Fibroblast of lung (primary cell): Measurements from ENCODE around the gene DISP3. TPM values are rescaled to one million over a fixed set of nuclear protein-coding genes. Genes with fewer than 3 reads are reported as not detected.

Source experiments
- DNase-seq, 2 donors: peaks; one replicate each; pipeline versions ENCODE4 v3.0.0 to v3.0.0-alpha.2; 2010; ENCODE audit warnings: low read depth in 2 of 2
- H2AFZ ChIP-seq: 2 replicates; pipeline ENCODE4 v1.5.1; 2012; ENCODE audit warnings: low read length, control low read depth, inconsistent platforms
- H3K27ac ChIP-seq: 2 replicates; pipeline ENCODE4 v1.5.1; 2011; ENCODE audit warnings: low read length, control low read depth; ENCODE audit not compliant: insufficient read depth
- H3K27me3 ChIP-seq: 2 replicates; pipeline ENCODE4 v1.5.1; 2011; ENCODE audit warnings: mild to moderate bottlenecking, low read length; ENCODE audit not compliant: control insufficient read depth, insufficient read depth
- H3K36me3 ChIP-seq: 2 replicates; pipeline ENCODE4 v1.5.1; 2011; ENCODE audit warnings: low read length; ENCODE audit not compliant: control insufficient read depth, insufficient read depth
- H3K4me1 ChIP-seq: 2 replicates; pipeline ENCODE4 v1.5.1; 2011; ENCODE audit warnings: low read length; ENCODE audit not compliant: control insufficient read depth, insufficient read depth; ENCODE audit errors: extremely low read depth
- H3K4me2 ChIP-seq: 2 replicates; pipeline ENCODE4 v1.5.1; 2011; ENCODE audit warnings: low read length, control low read depth; ENCODE audit not compliant: insufficient read depth; ENCODE audit errors: extremely low read depth
- H3K4me3 ChIP-seq, 4 experiments: fragments of 200-600 bp in 1 of 4; sonication (generic) in 1 of 4; replicated peaks in 1 of 4; 2 replicates each; pipeline ENCODE4 v1.5.1; 2011 to 2016; ENCODE audit warnings: low read length in 4 of 4, low read depth in 3 of 4, mild to moderate bottlenecking in 3 of 4, control low read depth in 2 of 4, inconsistent platforms in 1 of 4, mixed read lengths in 1 of 4; ENCODE audit not compliant: insufficient read depth in 1 of 4; ENCODE audit errors: control extremely low read depth in 1 of 4
- H3K79me2 ChIP-seq: 2 replicates; pipeline ENCODE4 v1.5.1; 2012; ENCODE audit warnings: mild to moderate bottlenecking, low read length, inconsistent platforms; ENCODE audit not compliant: control insufficient read depth, insufficient read depth
- H3K9ac ChIP-seq: 2 replicates; pipeline ENCODE4 v1.5.1; 2011; ENCODE audit warnings: mild to moderate bottlenecking, low read length, control low read depth; ENCODE audit not compliant: insufficient read depth
- H3K9me3 ChIP-seq: 2 replicates; pipeline ENCODE4 v1.5.1; 2012; ENCODE audit warnings: low read depth, low read length; ENCODE audit not compliant: control insufficient read depth, insufficient read depth
- H4K20me1 ChIP-seq: 2 replicates; pipeline ENCODE4 v1.5.1; 2011; ENCODE audit warnings: low read length; ENCODE audit not compliant: control insufficient read depth, insufficient read depth; ENCODE audit errors: extremely low read depth
- EZH2 ChIP-seq: IDR thresholded peaks from 2 replicates; pipeline ENCODE4 v1.5.1; 2012; ENCODE audit warnings: low read length, control low read depth, mild to moderate bottlenecking; ENCODE audit errors: missing control alignments
- polyA plus RNA-seq, 2 donors: library from polyadenylated mRNA; depleted of rRNA in 1 of 2; stranded (reverse) in 1 of 2; unstranded in 1 of 2; fragments of >200 nt; gene quantifications; 2 replicates each; pipeline ENCODE4 v1.2.1, GENCODE V29; 2011 to 2012; ENCODE audit warnings: missing spikeins in 1 of 2
- total RNA-seq: library from RNA; depleted of rRNA; stranded (reverse); fragments of >200 nt; gene quantifications from 2 replicates; pipeline ENCODE4 v1.2.1, GENCODE V29; 2014
- TF ChIP-seq, protein P1 (sequence below), 2 donors: IDR thresholded peaks in 1 of 2; conservative IDR thresholded peaks in 1 of 2; 1 replicate in 1 of 2; 2 replicates in 1 of 2; pipeline ENCODE4 v1.5.1; 2011 to 2012; ENCODE audit warnings: low read length in 2 of 2, control low read depth in 1 of 2, inconsistent platforms in 1 of 2, low read depth in 1 of 2, mild to moderate bottlenecking in 1 of 2

The DISP3 gene
- total and polyA plus RNA-seq, 2 donors (not counting 1 experiment from before 2014, with no cell fraction given), result 0.02 TPM; not detected in 1

DNA sequence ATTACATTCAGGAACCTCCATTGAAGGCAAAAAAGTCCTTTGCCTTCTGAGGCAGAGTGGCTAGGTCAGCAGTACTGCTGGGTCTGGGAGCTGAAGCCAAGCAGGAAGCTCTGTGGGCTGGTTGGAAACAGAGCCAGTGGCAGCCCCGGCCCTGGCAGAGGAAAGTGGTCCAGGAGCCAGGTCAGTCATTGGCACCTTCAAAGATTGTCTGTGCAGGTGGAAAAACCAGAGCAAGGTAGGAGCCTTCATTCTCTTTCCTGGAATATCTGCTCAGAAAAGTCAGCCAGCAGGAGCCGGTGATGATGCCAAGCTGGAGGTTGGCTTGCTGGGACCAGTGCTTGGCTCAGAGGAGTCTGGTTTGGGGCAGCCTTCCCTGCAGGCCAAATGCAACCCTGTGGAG lies 12.5 kb upstream of the DISP3 start:
- Histone ChIP-seq H3K4me1 (no peaks in the 10 kb centered on the region), H4K20me1 (no peaks in the 10 kb centered on the region), H3K79me2 (no peaks in the 10 kb centered on the region), H2AFZ (no peak overlapping the region), H3K9me3 (no peaks in the 10 kb centered on the region), H3K4me2 (no peak overlapping the region), H3K27me3 (no peaks in the 10 kb centered on the region), H3K4me3 (no peak overlapping the region), H3K36me3 (no peaks in the 10 kb centered on the region), H3K9ac (no peak overlapping the region), H3K27ac (no peak overlapping the region)
- no peak for TF ChIP-seq EZH2
- TF ChIP-seq, protein P1, sequence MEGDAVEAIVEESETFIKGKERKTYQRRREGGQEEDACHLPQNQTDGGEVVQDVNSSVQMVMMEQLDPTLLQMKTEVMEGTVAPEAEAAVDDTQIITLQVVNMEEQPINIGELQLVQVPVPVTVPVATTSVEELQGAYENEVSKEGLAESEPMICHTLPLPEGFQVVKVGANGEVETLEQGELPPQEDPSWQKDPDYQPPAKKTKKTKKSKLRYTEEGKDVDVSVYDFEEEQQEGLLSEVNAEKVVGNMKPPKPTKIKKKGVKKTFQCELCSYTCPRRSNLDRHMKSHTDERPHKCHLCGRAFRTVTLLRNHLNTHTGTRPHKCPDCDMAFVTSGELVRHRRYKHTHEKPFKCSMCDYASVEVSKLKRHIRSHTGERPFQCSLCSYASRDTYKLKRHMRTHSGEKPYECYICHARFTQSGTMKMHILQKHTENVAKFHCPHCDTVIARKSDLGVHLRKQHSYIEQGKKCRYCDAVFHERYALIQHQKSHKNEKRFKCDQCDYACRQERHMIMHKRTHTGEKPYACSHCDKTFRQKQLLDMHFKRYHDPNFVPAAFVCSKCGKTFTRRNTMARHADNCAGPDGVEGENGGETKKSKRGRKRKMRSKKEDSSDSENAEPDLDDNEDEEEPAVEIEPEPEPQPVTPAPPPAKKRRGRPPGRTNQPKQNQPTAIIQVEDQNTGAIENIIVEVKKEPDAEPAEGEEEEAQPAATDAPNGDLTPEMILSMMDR (conservative IDR thresholded peaks at IDR 0.05 in 1 of 2, IDR thresholded peaks at IDR 0.05 in 1 of 2; ENCODE audit: low read depth in 1 of 2, low read length in 2 of 2), result no peak
- DNase-seq, result no peak

GRCh38 chr1:11468878-11469277 lies 10.1 kb upstream of the DISP3 start:
- Histone ChIP-seq H3K4me3 (no peak overlapping the region), H3K9ac (no peak overlapping the region), H3K79me2 (no peaks in the 10 kb centered on the region), H3K27ac (no peak overlapping the region), H3K4me2 (no peak overlapping the region), H4K20me1 (no peaks in the 10 kb centered on the region), H3K9me3 (no peaks in the 10 kb centered on the region), H2AFZ (no peak overlapping the region), H3K36me3 (no peaks in the 10 kb centered on the region), H3K27me3 (no peaks in the 10 kb centered on the region), H3K4me1 (no peaks in the 10 kb centered on the region)
- no peak for TF ChIP-seq EZH2
- TF ChIP-seq, protein P1 (conservative IDR thresholded peaks at IDR 0.05 in 1 of 2, IDR thresholded peaks at IDR 0.05 in 1 of 2; ENCODE audit: low read depth in 1 of 2, low read length in 2 of 2), result no peak
- DNase-seq, result no peak

- no peaks in the 10 kb centered on the region for H3K27me3 ChIP-seq
- H3K36me3 ChIP-seq, result no peaks in the 10 kb centered on the region
- TF ChIP-seq EZH2, result no peak
- TF ChIP-seq, protein P1 (conservative IDR thresholded peaks at IDR 0.05 in 1 of 2, IDR thresholded peaks at IDR 0.05 in 1 of 2; ENCODE audit: low read depth in 1 of 2, low read length in 2 of 2), result no peak
- no peaks in the 10 kb centered on the region for H4K20me1 ChIP-seq
- DNase-seq, result no peak
- no peaks in the 10 kb centered on the region for H3K4me1 ChIP-seq
- H3K4me3 ChIP-seq, result no peak overlapping the region
- H2AFZ ChIP-seq, result no peak overlapping the region
- no peak overlapping the region for H3K9ac ChIP-seq
- no peaks in the 10 kb centered on the region for H3K9me3 ChIP-seq
- H3K79me2 ChIP-seq, result no peaks in the 10 kb centered on the region
- no peak overlapping the region for H3K27ac ChIP-seq
- no peak overlapping the region for H3K4me2 ChIP-seq
These were observed 8.0 kb upstream of the DISP3 start for GRCh38 chr1:11470912-11471311.
